VCaP (cell line): ENCODE measurements around the gene CES3.
A peak's percentile ranks its signal among the peaks of the same experiment; 100 is the strongest.

Experiments used
- H3K27ac ChIP-seq: fragments of 450-650 bp; 2 replicates; pipeline ENCODE4 v1.5.1; 2017
- TF ChIP-seq, protein P1 (sequence below): fragments of 450-650 bp; conservative IDR thresholded peaks from 2 replicates; pipeline ENCODE4 v1.5.1; 2017; ENCODE audit warnings: mild to moderate bottlenecking, moderate library complexity

Gene CES3

DNA sequence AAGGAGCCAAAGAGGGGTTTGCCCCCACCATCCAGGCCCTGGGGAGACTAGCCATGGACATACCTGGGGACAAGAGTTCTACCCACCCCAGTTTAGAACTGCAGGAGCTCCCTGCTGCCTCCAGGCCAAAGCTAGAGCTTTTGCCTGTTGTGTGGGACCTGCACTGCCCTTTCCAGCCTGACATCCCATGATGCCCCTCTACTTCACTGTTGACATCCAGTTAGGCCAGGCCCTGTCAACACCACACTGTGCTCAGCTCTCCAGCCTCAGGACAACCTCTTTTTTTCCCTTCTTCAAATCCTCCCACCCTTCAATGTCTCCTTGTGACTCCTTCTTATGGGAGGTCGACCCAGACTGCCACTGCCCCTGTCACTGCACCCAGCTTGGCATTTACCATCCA, 48.1 kb downstream of the CES3 start:
- no peak overlapping the region for H3K27ac ChIP-seq
- TF ChIP-seq, protein P1, sequence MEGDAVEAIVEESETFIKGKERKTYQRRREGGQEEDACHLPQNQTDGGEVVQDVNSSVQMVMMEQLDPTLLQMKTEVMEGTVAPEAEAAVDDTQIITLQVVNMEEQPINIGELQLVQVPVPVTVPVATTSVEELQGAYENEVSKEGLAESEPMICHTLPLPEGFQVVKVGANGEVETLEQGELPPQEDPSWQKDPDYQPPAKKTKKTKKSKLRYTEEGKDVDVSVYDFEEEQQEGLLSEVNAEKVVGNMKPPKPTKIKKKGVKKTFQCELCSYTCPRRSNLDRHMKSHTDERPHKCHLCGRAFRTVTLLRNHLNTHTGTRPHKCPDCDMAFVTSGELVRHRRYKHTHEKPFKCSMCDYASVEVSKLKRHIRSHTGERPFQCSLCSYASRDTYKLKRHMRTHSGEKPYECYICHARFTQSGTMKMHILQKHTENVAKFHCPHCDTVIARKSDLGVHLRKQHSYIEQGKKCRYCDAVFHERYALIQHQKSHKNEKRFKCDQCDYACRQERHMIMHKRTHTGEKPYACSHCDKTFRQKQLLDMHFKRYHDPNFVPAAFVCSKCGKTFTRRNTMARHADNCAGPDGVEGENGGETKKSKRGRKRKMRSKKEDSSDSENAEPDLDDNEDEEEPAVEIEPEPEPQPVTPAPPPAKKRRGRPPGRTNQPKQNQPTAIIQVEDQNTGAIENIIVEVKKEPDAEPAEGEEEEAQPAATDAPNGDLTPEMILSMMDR: no peak

DNA sequence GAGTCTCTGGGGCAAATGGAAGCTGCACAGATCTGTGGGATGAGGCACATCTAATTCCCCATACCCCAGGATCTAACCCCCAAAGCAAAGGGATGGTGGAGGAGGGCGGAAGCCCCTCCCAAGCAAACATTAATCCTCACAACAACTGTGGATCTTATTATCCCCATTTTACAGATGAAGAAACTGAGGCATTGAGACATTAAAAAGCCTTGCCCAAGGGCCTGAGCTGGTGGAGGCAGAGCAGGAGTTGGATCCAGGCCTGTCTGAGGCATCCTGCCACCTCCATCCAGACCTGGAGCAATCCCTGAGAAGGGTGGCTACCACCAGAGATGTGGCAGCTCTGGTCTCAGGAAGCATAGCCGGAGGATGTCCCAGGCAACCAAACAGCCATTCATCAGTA, 50.2 kb downstream of the CES3 start:
- TF ChIP-seq, protein P1: no peak
- no peak overlapping the region for H3K27ac ChIP-seq

DNA sequence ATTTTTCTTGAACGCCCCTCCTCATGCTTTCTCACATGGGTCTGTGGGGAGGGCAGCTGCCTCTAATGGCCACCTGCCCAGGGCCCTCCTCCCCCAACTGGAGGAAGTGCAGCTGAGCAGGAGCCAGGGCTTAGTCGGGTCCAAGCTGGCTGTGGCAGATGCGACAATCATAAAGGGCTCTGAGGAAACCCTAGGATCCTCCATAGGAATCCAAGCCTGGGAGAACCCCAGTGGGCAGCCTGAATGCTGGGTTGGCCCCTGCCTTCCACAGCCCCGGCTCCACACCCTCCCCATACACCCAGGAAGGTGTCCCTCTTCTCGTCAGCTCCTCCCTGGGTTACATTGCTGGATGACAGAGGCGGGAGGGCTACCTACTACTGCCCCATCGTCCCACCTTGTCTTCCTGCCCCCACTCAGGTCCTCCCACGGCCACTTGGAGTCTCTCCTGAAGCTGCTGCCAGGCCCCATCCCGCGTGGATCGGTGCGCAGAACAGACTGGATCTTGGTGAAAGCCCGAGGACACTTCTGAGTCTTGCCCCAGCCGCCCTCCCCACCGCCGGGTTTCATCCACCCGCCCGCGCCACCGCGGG, 52.3 kb downstream of the CES3 start:
- TF ChIP-seq, protein P1: no peak
- H3K27ac ChIP-seq: peak overlapping the region; percentile 48; the same call in 1 of the 2 replicates

DNA sequence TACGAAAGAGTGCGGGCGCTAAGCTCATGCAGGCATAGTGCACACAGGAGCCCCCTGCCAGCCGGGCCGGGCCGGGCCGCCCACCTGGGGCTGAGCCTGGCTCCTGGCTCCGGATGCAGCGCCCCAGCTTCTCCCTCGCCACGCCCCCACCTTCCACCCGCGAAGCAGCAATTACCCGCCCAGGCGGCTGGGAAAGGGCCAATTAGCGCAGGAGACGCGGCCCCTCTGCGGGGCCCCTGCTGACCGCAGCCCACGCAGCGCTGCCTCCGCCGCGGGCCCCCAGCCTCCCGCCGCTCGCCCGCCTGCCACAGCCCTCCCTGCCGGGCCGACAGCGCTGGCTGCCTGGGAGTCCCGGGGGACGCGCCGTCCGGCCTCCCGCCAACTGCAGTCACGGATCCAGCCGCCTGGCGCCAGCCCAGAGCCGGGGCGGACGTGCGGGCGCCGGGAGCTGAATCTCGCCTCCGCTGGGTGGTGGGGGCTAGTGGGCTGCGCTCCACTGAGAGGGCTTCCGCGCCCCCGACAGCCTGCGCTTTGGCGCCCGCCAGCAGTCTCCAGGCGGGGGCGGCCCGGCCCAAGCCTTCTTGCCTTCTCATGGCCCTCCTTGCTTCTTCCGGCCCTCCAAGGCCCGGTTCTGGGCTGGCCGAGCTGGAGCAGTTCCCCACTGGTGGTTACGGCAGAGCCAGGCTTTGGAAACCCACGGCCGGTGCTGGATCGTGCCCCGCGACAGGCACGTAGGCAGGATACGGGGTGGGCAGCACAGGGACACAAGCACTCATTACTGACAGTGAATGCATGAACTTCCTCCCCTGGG, 53.0 kb downstream of the CES3 start:
- TF ChIP-seq, protein P1: peak; percentile 25; the same call in 1 of the 2 replicates
- peak overlapping the region; percentile 48; the same call in 1 of the 2 replicates for H3K27ac ChIP-seq

DNA sequence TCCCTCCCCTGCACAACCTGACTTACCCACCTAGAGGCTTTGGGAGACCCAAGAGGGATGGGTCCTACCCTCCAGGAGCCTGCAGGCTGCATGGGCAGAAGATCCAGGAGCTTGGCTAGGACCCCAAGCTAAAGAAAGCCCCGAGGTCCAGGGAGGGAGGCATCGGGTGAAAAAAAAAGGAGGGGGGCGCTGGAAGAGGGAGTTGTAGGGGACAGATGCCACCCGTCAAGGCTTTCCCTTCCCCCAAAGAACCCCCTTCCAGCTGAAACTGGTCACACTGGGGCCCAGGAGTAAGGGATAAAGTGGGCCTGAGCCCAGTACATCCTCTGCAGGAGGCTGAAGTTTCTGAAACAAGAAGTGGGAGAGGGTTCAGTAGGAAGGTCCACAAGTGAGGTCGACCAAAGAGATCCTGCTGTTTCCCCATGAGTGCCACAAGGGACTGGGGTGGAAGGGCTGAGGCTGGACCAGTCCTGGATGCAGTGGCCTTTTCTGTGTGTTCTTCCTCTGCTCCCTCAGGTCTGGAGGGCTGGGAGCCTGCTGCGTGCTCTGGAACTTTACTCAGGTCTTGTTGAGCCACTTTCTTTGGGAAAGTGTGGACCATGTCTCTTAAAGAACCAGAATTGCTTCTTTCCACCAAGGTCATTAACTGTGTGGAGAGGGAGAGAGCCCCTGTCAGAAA, 53.7 kb downstream of the CES3 start:
- H3K27ac ChIP-seq: peak overlapping the region; percentile 48; the same call in 1 of the 2 replicates

DNA sequence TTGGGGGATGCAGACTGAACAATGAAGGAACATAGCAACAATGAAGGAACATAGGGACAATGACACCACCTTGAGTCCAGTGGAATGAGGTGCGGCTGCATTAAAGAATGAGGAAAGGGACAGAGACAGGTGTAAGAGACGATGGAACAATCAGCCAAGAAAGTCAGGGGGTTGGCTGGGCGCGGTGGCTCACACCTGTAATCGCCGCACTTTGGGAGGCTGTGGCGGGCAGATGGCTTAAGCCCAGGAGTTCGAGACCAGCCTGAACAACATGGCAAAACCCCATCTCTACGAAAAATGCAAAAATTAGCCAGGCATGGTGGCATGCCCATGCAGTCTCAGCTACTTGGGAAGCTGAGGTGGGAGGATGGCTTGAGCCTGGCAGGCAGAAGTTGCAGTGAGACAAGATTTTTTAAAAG, 54.3 kb downstream of the CES3 start:
- H3K27ac ChIP-seq: no peak overlapping the region
- TF ChIP-seq, protein P1: 0 out of 2 replicates have a peak, but pooled peaks have one; percentile 22

More for the DNA sequence above, 53.7 kb downstream of the CES3 start:
- TF ChIP-seq, protein P1: no peak

DNA sequence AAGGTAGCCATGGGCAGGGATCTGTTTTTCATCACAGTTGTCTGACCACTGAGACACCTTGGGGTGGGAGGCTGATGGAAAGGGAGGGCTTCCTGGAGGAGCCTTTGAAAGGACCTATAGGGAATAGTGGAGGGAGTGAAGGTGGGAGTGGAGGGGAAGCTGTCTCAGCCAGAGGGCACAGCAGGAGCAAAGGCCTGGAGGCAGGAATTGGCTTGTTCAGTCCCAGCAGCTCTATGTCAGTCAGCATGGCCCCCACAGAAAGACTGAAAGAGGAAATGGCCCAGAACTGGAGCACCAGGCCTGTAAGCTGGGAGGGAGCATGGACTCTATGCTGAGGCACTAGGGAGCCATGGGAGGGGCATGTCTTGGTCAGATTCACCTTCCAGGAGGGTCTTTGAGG, 55.1 kb downstream of the CES3 start:
- no peak overlapping the region for H3K27ac ChIP-seq
- TF ChIP-seq, protein P1: no peak
